ENCODE measurements around the gene NR6A1.
A peak's percentile ranks its signal among the peaks of the same experiment; 100 is the strongest.

NR6A1 gene

DNA sequence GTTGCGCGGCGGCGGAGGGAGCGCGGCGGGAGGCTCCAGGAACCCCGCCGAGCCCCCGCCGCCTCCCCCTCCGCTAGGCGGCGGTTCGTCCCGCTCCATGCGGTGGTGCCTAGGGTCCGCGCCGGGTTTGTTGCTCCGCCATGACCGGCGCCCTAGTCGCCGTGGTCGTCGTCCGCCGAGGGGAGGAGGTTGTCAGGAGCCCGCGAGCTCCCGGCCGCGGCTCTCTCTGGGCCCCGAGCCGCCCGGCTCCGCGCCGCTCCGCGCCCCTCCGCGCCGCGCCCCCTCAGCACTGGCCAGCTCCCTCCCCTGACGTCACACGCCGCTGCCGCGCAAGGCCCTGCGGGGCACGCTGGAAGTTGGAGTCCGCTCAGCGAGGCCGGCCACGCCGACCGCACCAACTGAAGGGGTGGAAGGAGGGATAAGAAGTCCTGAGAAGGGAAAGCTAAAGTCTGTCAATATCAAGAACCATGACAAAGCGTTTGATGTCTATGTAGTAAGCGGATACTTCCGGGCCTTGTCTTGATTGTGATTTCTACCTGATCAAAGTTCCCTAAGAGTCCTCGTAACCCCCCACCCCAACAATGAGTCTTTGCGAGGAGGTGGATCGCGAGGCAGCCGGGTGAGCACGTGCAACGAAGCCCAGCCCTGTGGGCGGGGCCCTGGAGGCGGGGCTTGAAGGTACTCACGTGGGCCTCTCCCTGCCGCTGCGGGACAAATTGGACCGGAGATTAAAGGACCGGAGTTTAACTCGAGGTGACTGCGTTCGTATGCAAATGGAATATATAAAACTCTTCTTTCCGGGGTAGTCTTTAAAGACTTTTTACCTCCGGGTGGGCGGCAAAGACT is at the start of gene NR6A1:
NR6A1 (minus strand) TSS at position 291 of the 846 bp plus-strand sequence.
- DNase-seq (ENCODE audit: low spot score), result peak; percentile 95

DNA sequence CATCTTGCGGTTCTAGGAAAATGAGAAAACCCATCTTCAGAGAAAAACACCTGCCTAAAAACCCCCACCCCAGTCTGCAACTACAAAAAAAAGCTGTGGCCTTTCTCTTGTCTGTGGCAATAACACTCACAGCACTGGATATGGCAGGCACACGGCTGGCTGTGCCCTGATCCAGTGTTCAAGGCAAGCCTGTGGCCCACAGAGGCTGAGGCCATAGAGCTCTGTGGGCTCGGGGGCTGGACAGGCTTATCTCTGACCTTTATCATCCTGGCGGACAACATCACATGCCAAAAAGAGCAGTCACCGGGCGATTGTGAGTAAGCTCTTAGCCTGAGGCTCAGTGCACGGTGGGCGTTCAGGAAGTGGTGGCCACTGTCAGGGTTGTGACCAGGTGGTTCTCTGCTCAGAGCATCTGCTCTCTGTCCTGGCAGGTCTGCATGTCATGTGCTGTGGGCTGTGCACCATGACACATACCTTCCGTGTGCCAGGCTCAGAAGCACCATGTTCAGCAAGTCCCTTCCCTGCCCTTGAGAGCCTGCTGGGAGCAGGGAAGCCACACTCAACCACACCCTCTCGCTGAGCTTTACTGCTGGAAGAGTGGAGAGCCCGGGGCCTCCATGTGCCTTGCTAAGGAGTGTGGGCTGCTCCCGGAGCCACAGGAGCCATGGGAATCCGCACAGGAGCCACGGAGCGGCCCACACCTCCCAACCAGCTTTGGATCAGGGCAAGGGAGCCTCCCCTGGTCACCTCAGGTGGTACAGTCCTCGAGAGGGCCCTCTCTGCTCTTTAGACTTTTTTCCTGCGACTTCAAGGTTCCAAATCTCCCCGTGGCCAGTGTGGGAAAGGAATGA is 47.5 kb upstream of the NR6A1 start:
- DNase-seq (ENCODE audit: low spot score), result peak; percentile 71

DNA sequence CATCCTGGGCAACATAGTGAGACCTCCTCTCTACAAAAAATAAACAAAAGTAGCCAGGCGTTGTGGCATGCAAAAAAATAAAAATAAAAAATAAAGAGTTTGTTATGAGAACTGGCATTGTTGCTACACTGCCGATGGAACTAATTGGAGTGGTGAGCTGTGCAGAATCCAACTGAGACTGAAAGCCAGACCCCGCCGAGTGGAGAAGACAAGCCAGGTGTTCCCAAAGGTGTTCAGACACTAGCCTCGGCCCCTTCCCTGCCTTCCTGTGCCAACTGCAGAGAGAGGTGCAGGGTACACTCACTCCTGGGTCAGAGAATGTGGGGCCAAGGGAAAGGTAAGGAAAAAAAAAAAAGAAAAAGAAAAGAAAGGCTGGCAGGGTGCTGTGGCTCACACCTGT is 44.5 kb upstream of the NR6A1 start:
- DNase-seq (ENCODE audit: low spot score), result no peak

DNA sequence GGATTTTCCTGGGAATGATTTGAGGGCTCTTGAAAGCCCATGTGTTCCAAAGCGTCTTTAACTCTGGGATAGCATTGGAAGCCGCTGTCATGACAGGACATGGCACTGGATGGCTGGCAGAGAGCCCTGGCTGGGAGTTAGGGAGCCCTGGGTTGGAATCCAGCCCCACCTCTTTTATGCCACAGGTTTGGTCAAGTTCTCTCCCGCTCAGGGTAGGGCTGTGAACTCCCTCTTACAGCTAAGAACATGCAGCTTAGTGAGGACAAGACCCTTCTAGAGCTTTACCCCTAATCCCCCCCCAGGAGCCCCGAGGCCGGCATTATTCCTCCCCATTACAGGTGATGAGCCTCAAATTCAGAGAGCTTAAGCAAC is 43.0 kb upstream of the NR6A1 start:
- DNase-seq (ENCODE audit: low spot score), result peak; percentile 29

DNA sequence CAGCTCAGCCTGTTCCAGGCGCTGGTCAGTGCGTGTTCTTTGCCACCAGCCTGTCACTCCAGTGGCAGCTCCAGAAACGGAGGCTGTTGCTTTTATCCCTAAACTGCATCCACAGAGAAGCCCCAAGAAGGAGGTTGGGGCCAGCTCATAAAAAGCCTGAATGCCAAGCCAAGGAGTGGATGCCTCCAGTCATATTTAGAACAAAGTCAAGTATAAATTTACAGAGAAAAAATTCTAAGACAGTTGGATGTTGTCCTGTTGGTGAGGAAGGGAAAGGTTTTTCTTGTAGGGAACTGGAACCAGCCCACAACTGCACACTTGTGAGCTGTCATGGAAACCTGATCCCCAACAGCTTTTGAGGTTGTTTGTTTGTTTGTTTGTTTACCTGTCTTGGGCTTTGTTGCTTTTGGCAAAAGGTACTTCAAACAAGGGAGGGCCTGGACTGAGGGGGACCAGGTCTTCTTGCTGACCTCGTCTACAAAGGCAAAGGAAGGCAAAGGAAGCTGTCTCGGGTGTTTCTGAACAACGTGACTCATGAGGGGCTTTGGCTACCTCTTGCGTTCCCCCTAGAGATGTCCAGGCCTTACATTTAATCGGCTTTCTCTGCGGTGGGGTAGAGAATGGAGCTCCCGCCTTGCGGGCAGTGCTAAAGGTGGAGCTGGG is 42.5 kb upstream of the NR6A1 start:
- DNase-seq (ENCODE audit: low spot score), result no peak

DNA sequence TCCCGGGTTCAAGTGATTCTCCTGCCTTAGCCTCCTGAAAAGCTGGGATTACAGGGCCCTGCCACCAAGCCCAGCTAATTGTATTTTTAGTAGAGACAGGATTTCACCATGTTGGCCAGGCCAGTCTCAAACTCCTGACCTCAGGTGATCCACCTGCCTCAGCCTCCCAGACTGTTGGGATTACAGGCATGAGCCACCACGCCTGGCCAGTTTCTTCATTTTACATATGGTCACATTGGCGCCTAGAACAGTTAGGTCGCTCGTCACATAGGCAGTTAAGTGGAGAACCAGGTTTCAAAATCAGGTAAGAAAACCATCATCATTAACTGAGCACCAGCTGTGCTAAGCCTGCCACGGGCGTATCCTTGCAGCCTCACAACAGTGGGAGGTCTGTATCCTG is 41.9 kb upstream of the NR6A1 start:
- DNase-seq (ENCODE audit: low spot score), result no peak

DNA sequence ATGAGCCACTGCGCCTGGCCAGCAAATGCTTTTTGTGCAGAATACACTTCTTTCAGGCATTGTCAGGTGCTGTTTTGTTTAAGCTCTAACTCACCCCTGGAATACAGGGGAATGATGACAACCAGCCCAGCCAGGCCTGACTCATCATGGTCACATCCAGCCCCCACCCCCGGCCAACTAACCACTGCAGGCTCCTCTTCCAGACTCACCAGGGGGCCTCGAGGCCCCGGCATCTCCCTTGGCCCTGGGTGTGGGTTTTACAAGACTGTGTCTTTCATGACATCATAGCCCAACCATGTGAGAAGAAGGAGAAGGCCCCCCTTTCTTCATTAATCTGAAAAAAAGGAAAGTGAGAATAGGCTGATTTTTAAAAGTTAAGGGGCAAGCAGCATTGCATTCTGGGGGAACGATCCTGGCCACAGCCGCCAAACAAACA is 41.3 kb upstream of the NR6A1 start:
- DNase-seq (ENCODE audit: low spot score), result peak; percentile 82

DNA sequence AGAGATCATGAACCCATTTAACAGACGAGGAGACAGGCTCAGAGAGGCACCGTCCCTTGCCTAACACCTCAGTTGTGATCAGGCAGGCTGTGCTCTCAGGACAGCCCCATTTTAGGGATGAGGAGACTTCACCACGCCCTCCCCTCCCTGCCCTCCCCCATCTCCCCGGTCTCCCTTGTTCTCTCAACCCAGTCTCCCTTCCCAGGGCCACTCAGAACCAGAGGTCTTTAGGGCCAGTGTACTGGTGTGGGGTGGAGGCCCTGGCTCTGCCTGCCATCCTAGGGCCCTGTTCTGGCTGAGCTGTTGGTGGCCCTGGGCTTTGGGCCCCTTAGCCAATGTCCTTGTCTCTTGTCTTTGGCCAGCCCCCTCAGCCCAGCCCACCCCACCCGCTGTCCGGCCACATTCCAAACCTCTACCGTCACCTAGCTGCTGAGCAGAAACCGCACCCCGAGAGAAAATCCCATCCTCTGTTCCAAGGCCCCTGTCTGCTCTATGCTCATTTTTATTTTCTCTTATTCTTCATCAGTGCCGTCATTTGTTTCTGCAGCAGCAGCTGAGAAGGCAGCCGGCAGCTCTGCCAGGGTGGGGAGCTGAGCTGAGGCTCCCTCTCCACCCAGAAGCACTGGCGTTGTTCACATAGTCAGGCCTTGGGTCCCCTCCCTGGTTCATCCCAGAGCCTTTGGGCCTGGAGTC is 39.7 kb upstream of the NR6A1 start:
- DNase-seq (ENCODE audit: low spot score), result peak; percentile 69

DNA sequence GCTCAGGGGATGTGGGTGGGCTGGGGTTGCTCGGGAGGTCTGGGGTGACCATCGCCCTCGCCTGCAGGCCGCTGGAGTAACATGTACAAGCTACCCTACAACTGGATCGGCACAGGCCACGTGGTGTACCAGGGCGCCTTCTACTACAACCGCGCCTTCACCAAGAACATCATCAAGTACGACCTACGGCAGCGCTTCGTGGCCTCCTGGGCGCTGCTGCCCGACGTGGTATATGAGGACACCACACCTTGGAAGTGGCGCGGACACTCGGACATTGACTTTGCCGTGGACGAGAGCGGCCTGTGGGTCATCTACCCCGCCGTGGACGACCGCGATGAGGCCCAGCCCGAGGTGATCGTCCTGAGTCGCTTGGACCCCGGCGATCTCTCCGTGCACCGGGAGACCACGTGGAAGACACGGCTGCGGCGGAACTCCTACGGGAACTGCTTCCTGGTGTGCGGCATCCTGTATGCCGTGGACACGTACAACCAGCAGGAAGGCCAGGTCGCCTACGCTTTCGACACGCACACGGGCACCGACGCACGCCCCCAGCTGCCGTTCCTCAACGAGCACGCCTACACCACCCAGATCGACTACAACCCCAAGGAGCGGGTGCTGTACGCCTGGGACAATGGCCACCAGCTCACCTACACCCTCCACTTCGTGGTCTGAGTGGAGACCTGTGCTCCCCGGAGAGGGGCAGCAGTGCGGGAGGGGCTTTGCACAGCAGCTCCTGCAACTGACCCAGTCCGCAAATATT is 38.8 kb upstream of the NR6A1 start:
- DNase-seq (ENCODE audit: low spot score), result no peak

DNA sequence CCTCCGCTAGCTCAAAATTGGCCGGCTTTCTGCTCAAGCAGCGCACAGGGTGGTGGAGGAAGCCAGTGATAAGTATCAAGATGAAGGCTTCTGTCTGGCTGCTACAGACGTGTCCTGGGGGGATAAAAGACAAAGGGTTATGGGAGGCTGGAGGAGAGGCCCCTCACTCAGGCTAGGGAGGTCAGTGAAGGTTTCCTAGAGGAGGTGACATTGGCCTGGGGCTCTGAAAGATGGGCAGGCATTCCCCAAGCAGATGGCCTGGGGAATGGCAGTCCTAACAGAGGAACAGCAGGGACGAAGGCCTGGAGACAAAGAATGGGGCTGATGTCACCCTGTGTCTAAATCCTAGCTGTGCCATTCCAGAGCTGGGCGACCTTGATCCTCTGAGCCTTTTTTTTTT is 38.1 kb upstream of the NR6A1 start:
- no peak for DNase-seq (ENCODE audit: low spot score)

DNA sequence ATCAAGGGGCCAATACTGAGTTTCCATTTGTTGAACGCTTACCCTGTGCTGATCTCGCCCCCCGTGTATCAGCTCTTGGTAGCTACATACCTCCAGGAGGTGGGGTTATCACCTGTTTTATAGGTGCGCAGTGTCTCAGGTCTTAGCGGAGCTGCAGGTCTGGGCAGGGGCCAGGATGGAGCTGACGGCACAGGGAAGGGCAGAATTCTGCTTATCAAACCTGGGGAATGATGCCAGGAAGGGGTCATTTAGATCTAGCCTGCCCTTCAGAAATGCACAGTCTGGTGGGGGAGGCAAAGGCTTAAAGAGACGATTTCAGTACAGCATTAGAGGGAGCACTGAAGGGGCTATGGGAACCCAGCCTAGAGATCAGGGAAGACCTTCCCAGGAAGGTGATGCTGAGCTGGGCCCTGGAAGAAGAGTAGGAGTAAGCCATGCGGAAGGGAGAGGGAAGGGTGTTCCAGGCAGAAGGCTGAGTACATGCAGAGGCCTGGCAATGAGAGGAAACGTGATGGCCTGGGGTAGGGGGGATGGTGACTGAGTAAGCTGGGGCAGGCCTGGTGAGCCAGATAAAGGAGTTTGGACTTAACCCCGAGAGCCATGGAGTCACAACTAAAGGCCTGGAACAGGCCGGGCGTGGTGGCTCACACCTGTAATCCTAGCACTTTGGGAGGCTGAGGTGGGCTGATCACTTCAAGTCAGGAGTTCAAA is 37.3 kb upstream of the NR6A1 start:
- DNase-seq (ENCODE audit: low spot score), result no peak

DNA sequence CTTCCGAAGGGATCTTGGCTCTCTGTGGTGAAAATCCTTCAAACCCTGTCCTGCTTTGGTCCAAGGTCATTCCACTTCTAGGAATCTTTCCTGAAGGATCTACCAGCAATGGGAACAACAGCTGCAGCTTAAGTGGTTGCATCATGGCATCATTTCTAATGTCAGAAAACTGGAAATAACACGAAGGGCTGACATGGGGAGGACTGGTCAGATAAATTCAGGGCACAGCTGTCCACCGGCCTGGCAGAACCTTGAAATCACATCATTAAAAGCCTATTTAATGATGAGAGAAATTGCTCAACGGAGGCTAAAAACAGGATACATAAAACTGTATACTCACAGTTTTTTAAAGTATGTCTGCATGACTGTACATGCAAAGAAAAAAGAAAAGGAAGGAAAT is 34.1 kb upstream of the NR6A1 start:
- no peak for DNase-seq (ENCODE audit: low spot score)

DNA sequence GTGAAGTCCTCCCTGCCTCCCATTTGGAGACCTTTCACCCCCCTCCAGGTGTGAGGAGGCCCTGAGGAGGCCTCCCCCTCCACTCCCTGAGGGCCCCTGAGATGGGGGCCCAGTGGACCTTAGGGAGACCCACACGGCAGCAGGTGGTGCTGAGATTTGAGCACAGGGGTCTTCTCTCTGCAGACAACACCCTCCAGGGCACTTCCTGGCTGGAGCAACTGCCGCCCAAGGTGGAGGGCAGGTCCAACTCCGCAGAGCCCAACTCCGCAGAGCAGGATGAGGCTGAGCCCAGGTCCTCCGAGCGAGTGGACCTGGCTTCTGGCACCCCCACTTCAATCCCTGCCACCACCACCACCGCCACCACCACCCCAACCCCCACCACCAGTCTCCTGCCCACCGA is 32.8 kb upstream of the NR6A1 start:
- no peak for DNase-seq (ENCODE audit: low spot score)

DNA sequence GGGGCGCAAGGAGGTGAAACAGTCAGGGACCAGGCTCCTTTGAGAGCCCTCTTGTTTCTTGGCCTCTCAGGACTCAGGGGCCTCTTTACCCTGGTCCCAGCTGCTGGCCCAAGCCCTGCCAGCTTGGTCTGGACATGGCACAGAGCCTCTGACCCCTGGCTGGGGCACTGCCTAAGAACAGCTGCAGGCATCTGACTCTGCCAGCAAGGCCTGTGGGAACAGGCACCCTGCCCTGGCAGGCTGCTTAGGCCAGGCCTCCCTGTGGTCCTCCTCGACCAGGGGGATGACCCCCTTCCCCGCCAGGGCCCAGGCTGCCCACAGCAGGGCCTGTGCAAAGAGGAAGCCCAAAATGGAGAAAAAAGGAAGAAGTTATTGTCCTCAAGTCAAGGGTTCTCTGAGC is 31.3 kb upstream of the NR6A1 start:
- no peak for DNase-seq (ENCODE audit: low spot score)

DNA sequence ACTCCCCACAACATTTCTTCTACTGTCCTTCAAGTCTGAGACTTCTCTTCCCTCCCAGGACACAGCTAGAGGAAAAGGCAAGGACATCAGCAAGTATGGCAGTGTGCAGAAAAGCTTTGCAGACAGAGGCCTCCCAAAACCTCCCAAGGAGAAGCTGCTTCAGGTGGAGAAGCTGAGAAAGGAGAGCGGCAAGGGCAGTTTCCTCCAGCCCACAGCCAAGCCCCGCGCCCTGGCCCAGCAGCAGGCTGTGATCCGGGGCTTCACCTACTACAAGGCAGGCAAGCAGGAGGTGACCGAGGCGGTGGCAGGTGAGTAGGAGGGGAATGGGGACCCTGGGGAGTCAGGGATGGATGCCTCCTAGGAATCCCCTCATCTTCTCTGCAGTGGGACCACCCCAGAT is 30.2 kb upstream of the NR6A1 start:
- no peak for DNase-seq (ENCODE audit: low spot score)

DNA sequence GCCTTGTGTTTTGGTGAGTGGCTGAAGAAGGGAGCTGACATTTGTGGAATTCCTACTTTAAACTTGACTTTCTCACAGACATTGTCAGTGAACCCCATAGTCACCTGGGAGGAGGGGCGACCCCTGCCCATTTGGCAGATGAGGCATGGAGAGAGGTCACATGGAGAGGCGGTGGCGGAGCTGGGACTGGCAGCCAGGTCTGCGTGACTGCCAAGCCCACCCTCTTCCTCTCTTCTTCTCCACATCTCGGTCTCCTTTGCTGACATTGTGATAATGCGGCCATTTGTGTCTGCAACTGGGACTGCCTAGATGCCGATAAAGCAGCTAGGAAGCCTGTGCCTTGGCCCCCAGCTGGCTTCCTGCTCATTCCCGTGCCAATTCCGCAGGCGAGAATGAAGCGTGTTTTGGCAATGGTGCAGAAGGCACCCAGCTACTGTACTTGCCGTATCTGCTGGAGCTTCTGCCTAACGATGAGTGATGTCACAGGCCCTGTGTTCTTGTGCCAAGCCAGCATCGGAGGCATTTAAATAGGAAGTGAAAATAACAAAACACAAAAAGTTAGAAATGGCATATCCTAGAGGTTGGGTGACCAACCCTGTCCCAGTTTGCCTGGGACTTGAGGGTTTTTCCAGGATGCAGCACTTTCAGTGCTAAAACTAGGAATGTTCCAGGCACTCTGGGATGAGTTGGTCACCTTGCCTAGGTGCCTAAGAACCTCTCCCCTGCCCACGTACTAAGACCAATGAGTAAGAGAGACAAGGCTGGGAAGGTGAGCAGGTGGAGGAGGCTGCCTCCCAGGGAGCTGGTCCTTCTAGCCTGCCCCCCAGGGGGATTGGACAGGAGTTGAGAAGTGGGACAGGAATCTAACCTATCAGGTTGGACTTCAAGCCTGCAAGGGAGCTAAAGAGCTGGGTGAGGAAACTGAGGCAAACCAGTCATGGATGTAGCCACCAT is 29.5 kb upstream of the NR6A1 start:
- DNase-seq (ENCODE audit: low spot score), result no peak

DNA sequence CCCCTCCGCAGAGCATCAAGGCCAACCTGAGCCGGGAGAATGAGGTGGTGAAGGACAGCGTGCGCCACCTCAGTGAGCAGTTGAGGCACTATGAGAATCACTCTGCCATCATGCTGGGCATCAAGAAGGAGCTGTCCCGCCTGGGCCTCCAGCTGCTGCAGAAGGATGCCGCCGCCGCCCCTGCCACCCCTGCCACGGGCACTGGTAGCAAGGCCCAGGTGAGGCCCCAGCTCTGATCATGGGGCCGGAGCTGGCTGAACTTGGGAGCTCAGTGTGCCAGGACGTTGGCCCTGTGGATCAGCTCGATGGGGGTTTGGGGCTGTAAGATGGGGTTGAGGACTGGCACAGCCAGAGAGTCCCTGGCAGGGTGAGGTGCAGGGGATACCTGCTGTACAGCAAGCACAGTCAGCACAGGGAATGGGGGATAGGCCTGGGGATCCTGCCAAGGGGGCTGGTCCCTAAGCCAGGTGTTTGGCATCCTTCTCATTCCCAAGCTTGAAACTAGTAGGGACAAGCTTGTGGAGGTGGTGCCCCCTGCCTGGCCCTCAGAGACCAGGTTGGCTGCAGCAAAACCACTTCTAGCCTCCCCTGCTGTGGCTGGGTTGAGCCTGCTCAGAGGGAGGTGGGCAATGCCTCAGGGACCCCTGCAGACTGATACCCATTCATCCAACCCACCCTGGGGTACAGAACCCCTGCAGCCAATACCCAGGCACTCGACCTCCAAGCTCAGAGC is 28.3 kb upstream of the NR6A1 start:
- no peak for DNase-seq (ENCODE audit: low spot score)

DNA sequence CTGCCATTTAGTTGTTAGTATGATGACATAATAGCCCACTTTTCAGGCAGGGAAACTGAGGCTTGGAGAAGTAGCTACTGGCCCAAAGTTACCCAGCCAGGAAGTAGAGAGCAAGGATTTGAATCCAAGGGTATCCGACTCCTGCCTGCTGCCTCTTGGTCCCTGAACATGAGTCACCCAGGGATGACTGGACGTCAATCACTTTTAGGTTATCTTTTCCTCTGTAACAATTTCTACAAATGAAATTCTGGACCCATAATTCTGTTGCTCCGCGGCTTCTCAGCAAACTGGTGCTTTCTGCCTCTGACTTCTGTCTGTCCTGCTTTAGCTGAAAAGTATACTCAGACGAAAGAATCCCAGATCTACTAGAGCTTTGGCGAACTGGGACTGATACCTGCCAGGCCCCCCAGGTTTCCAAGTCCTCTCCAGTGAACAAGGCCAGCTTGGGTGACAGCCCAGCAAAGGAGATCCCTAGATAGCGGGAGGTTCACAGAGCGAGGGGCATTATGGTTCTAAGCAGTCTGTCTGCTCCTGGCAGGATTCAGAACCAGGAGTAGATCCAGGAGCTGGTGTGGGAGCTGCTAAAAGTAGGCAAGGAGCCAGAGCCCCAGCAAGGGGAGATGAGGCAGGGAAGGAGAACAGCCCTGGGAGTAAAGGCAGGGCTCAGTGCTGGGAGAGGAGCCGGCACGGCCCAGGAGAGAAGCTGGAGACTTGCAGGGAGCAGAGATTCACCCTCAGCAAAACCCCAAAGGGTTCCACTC is 26.4 kb upstream of the NR6A1 start:
- no peak for DNase-seq (ENCODE audit: low spot score)

Measured in LoVo (cell line).